Stomach (tissue), 9 donors: ENCODE results near the gene ZYX. TPM values are rescaled to one million over a fixed set of nuclear protein-coding genes. Genes with fewer than 3 reads are reported as not detected.

Experiments
- DNase-seq, 2 donors: peaks; one replicate each; pipeline versions ENCODE4 v3.0.0 to v3.0.0-alpha.2; 2013 to 2019
- H3K27ac ChIP-seq, 5 donors: fragments of 200-600 bp in 4 of 5; sonication (generic) in 4 of 5; one replicate each; pipeline ENCODE4 v1.5.1; 2013 to 2019; ENCODE audit warnings: mild to moderate bottlenecking in 1 of 5, moderate library complexity in 1 of 5
- H3K27me3 ChIP-seq, 3 donors: fragments of 200-600 bp; sonication (generic); one replicate each; pipeline ENCODE4 v1.5.1; 2017 to 2019; ENCODE audit warnings: mixed run types in 1 of 3
- H3K36me3 ChIP-seq, 4 donors: fragments of 200-600 bp; sonication (generic); 1 replicate in 3 of 4; 2 replicates in 1 of 4; pipeline ENCODE4 v1.5.1; 2016 to 2019
- H3K4me1 ChIP-seq, 4 donors: fragments of 200-600 bp; sonication (generic); one replicate each; pipeline ENCODE4 v1.5.1; 2016 to 2019
- H3K4me3 ChIP-seq, 4 donors: fragments of 200-600 bp; sonication (generic) in 3 of 4; one replicate each; pipeline ENCODE4 v1.5.1; 2016 to 2019; ENCODE audit warnings: mild to moderate bottlenecking in 1 of 4
- H3K9me3 ChIP-seq, 4 donors: fragments of 200-600 bp; sonication (generic); one replicate each; pipeline ENCODE4 v1.5.1; 2016 to 2019
- EP300 ChIP-seq: sonication (generic); formaldehyde crosslinking; IDR thresholded peaks from one replicate; pipeline ENCODE4 v1.6.1; 2017; ENCODE audit warnings: antibody characterized with exemption
- POLR2A ChIP-seq, 4 donors: fragments of 450-650 bp; IDR thresholded peaks; one replicate each; pipeline ENCODE4 v1.6.1; 2016; ENCODE audit warnings: antibody characterized with exemption in 4 of 4, control low read depth in 2 of 4, mild to moderate bottlenecking in 1 of 4, moderate library complexity in 1 of 4
- POLR2AphosphoS5 ChIP-seq, 3 donors: sonication (generic); formaldehyde crosslinking; IDR thresholded peaks; one replicate each; pipeline ENCODE4 v1.6.1; 2016; ENCODE audit warnings: antibody characterized with exemption in 3 of 3
- WGBS, 5 donors: extraction: QIAGEN DNeasy Blood & Tissue Kit in 3 of 5; methylation state at CpG; one replicate each; pipeline versions ENCODE4 v1.1.5 to v1.1.7; 2013 to 2018; 5-methylcytosine and 5-hydroxymethylcytosine counted together
- intact Hi-C: fragments of 100-400 bp; cut with DNase I; formaldehyde crosslinking; loops from one replicate; pipeline ENCODE4 v1.15.1; 2023; ENCODE audit warnings: low total_unique reads
- polyA plus RNA-seq, 3 donors: library from polyadenylated mRNA; stranded (reverse); fragments of 200-250 nt; gene quantifications; one replicate each; pipeline ENCODE4 v1.2.3, GENCODE V29; 2013
- total RNA-seq, 5 donors: library from RNA; depleted of rRNA; stranded (reverse); fragments of >200 nt; gene quantifications; one replicate each; pipeline versions ENCODE4 v1.1.0 to v1.2.3, GENCODE V29; 2014 to 2016
- TF ChIP-seq, protein P1 (sequence below), 7 experiments: fragments of 450-650 bp in 4 of 7; fragments of 200-600 bp in 3 of 7; sonication (generic) in 3 of 7; IDR thresholded peaks; one replicate each; pipeline ENCODE4 v1.5.1; 2016 to 2019; ENCODE audit warnings: antibody characterized with exemption in 7 of 7, control low read depth in 2 of 7, mild to moderate bottlenecking in 1 of 7
- donor health status: healthy with polysubstance abuse.
- donor health status: Bipolar disorder and iron deficiency.
- donor health status: healthy.

The ZYX gene
- total and polyA plus RNA-seq, 8 donors: 20.6 to 102 (median 73.7) TPM

DNA sequence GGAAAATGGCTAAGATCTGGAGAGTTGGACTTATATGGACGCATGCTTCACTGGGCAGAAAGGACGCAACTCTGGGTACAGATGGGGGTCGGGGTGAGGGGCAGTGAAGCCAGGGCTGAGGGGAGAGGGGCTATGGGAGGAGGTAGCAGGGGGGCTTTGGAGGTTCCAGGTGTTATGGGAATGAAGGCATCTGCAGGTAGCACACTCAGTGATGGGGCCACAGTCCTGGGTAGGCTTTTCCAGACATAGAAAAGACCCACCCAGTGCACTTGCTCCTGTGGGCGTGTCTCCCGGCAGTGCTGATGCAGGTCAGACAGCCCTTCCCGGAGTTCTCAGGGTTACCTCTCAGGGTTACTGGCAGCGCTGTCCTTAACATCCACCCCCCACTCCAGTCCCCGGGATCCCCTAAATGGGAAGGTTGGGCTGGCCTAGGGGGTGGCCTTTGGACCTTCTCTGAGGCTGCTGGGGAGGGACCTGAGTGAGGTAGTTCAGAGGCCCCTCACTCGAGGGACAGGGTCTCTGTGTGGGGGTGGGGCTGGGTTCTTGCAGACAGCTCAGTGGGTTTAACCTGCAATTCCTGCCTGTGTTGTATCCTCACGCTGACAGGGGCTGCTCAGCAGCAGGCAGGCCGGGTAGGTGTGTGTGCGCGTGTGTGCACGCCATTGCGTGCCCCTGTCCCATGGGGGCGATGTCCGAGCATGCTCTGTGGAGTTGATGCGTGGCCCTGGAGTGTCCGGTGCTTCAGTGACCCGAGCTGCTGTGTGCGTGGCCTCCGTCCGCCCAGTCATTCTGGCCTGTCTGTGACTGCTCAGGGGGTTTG lies 6.2 kb downstream of the ZYX start:
- intact Hi-C loops: no loop called here
- Histone ChIP-seq H3K9me3 (no peaks in the 10 kb centered on the region), H3K4me1 (peaks cover 58 to 100% (median 81%) of the 10 kb centered on the region in 4 donors), H3K27me3 (no peaks in the 10 kb centered on the region), H3K27ac (peak overlapping the region in 3 of 5 donors; percentile 23 to 100 (median 99)), H3K4me3 (peak overlapping the region in 1 of 4 donors; percentile 78), H3K36me3 (peaks cover 35 to 79% (median 48%) of the 10 kb centered on the region in 4 donors)
- TF ChIP-seq POLR2A (IDR thresholded peaks at IDR 0.05) (no peak), EP300 (no peak), POLR2AphosphoS5 (IDR thresholded peaks at IDR 0.05) (no peak)
- TF ChIP-seq, protein P1, sequence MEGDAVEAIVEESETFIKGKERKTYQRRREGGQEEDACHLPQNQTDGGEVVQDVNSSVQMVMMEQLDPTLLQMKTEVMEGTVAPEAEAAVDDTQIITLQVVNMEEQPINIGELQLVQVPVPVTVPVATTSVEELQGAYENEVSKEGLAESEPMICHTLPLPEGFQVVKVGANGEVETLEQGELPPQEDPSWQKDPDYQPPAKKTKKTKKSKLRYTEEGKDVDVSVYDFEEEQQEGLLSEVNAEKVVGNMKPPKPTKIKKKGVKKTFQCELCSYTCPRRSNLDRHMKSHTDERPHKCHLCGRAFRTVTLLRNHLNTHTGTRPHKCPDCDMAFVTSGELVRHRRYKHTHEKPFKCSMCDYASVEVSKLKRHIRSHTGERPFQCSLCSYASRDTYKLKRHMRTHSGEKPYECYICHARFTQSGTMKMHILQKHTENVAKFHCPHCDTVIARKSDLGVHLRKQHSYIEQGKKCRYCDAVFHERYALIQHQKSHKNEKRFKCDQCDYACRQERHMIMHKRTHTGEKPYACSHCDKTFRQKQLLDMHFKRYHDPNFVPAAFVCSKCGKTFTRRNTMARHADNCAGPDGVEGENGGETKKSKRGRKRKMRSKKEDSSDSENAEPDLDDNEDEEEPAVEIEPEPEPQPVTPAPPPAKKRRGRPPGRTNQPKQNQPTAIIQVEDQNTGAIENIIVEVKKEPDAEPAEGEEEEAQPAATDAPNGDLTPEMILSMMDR (IDR thresholded peaks at IDR 0.05): no peak
- 73 to 89% (median 84%) methylated on average over 18 to 23 of the region's 23 CpGs for WGBS, 5 donors
- DNase-seq: no peak

DNA sequence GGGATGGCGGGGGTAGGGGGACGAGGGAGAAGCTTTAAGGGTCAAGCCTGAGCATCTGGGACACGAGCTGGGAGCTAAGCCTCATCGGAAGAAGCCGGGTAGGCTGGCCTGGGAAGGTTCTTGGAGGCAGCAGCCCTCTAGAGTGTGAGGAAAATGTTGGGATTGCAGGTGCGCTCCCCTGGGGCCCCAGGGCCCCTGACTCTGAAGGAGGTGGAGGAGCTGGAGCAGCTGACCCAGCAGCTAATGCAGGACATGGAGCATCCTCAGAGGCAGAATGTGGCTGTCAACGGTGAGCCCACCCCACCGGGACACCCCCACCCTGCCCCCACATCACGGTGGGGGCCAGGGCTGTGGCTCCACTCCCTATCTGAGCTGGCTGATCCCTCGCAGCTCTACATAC lies 6.9 kb downstream of the ZYX start:
- H3K4me3 ChIP-seq: no peak overlapping the region
- no peaks in the 10 kb centered on the region for H3K27me3 ChIP-seq
- no peak for DNase-seq
- H3K36me3 ChIP-seq: peaks cover 40 to 79% (median 51%) of the 10 kb centered on the region in 4 donors
- peak overlapping the region in 4 of 5 donors; percentile 4 to 99 (median 54) for H3K27ac ChIP-seq
- no peak for TF ChIP-seq POLR2A (IDR thresholded peaks at IDR 0.05)
- TF ChIP-seq, protein P1 (IDR thresholded peaks at IDR 0.05): no peak
- TF ChIP-seq EP300: no peak
- TF ChIP-seq POLR2AphosphoS5 (IDR thresholded peaks at IDR 0.05): no peak
- intact Hi-C loops: no loop called here
- 73 to 87% (median 85%) methylated on average over 8 to 10 of the region's 10 CpGs for WGBS, 5 donors
- H3K9me3 ChIP-seq: no peaks in the 10 kb centered on the region
- H3K4me1 ChIP-seq: peaks cover 58 to 100% (median 81%) of the 10 kb centered on the region in 4 donors

- Histone ChIP-seq H3K4me1 (peaks cover 58 to 100% (median 81%) of the 10 kb centered on the region in 4 donors), H3K27me3 (no peaks in the 10 kb centered on the region), H3K36me3 (peaks cover 40 to 77% (median 53%) of the 10 kb centered on the region in 4 donors), H3K27ac (peak overlapping the region in 3 of 5 donors; percentile 20 to 99 (median 87)), H3K9me3 (no peaks in the 10 kb centered on the region), H3K4me3 (no peak overlapping the region)
- TF ChIP-seq, protein P1 (IDR thresholded peaks at IDR 0.05): no peak
- no peak for TF ChIP-seq POLR2AphosphoS5 (IDR thresholded peaks at IDR 0.05)
- no peak for TF ChIP-seq EP300
- TF ChIP-seq POLR2A (IDR thresholded peaks at IDR 0.05): no peak
- DNase-seq: no peak
- WGBS, 5 donors: 87 to 94% (median 91%) methylated on average over 18 to 28 of the region's 28 CpGs
- intact Hi-C loops: no loop called here
Measured at GRCh38 chr7:143388491-143389101, 7.5 kb downstream of the ZYX start.

DNA sequence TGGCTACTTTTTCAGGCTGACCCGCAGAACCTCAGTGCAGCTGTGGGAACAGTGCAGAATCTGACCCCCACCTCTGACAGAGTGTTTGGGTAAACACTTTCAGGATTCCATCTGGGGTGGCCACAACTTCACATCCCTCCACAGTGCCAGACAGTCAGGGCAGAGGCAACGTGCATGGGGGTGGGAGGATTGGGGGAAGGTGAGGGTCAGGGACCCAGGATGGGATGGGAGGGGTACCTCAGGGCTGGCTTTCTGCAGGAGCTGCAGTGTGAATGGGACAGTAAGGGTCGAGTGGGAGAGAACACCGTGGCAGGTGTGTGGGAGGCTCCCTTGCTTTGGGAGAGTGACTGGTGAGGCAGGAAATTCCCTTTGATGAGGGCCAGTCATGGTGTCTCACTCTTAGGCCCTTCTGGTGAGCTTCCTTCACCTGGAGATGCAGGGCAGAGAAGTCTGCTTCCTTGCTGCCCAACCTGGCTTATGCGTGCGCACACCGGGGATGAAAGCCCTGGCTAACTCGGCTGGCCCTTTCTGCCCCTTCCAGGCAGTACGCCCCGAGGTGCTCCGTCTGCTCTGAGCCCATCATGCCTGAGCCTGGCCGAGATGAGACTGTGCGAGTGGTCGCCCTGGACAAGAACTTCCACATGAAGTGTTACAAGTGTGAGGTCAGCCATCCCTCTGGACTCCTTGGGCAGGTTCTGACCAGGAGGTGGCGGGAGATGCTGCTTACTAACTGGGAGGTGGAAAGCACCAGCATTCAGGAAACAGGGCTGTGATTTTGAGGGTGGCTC lies 8.4 kb downstream of the ZYX start:
- no peaks in the 10 kb centered on the region for H3K27me3 ChIP-seq
- no peaks in the 10 kb centered on the region for H3K9me3 ChIP-seq
- no peak for TF ChIP-seq POLR2A (IDR thresholded peaks at IDR 0.05)
- TF ChIP-seq, protein P1 (IDR thresholded peaks at IDR 0.05): no peak
- no peak for TF ChIP-seq EP300
- TF ChIP-seq POLR2AphosphoS5 (IDR thresholded peaks at IDR 0.05): no peak
- 73 to 90% (median 85%) methylated on average over 7 to 15 of the region's 15 CpGs for WGBS, 5 donors
- H3K36me3 ChIP-seq: peaks cover 40 to 70% (median 55%) of the 10 kb centered on the region in 4 donors
- H3K4me1 ChIP-seq: peaks cover 52 to 93% (median 77%) of the 10 kb centered on the region in 4 donors
- DNase-seq: no peak
- peak overlapping the region in 3 of 5 donors; percentile 87 to 99 (median 88) for H3K27ac ChIP-seq
- no peak overlapping the region for H3K4me3 ChIP-seq
- intact Hi-C loops: no loop called here
